COLO668 (cell line): Measurements from ENCODE around the gene PFKL.
A peak's percentile ranks its signal among the peaks of the same experiment; 100 is the strongest.
"Not testable (repeated sequence)": the region's sequence is repeated elsewhere in the genome, so short reads cannot be mapped to it uniquely, and the experiment has no call there.

Experiments used
- DNase-seq: peaks from one replicate; lab custom pipeline; 2025; ENCODE audit not compliant: unreplicated experiment; lab: John Stamatoyannopoulos, UW

PFKL gene

GRCh38 chr21:44275041-44275440, 24.8 kb upstream of the PFKL start:
- peak; percentile 93 for DNase-seq

GRCh38 chr21:44279354-44280260, 20.2 kb upstream of the PFKL start:
- DNase-seq = peak; percentile 73

GRCh38 chr21:44281801-44282200, 18.1 kb upstream of the PFKL start:
- no peak for DNase-seq

- no peak for DNase-seq
Measured at GRCh38 chr21:44282370-44282769, 17.5 kb upstream of the PFKL start.

- DNase-seq = not testable (repeated sequence)
Measured at GRCh38 chr21:44283211-44283785, 16.6 kb upstream of the PFKL start.

- DNase-seq = no peak
Measured at GRCh38 chr21:44283948-44284347, 15.9 kb upstream of the PFKL start.

- DNase-seq = no peak
Measured at GRCh38 chr21:44285138-44285992, 14.5 kb upstream of the PFKL start, which contains the start of gene AIRE. Gene AIRE, plus strand, starts transcription at chr21:44285876. Its CDS starts 131 bp downstream, at chr21:44286007.

- DNase-seq = no peak
Measured at GRCh38 chr21:44286086-44286715, 13.7 kb upstream of the PFKL start.

- no peak for DNase-seq
Measured at GRCh38 chr21:44286716-44287632, 12.9 kb upstream of the PFKL start.

GRCh38 chr21:44288251-44289110, 11.4 kb upstream of the PFKL start:
- no peak for DNase-seq

GRCh38 chr21:44289381-44290010, 10.4 kb upstream of the PFKL start:
- no peak for DNase-seq

GRCh38 chr21:44290327-44291077, 9.4 kb upstream of the PFKL start:
- DNase-seq = no peak

- peak; percentile 86 for DNase-seq
Measured at GRCh38 chr21:44291078-44291935, 8.5 kb upstream of the PFKL start.

GRCh38 chr21:44291936-44292811, 7.7 kb upstream of the PFKL start:
- DNase-seq = no peak

- DNase-seq = no peak
Measured at GRCh38 chr21:44292812-44293195, 7.0 kb upstream of the PFKL start.
